GM12873 (cell line): ENCODE results near the gene TRPM5.
A peak's percentile ranks its signal among the peaks of the same experiment; 100 is the strongest.

ENCODE experiments used
- TF ChIP-seq, protein P1 (sequence below): IDR thresholded peaks from 2 replicates; pipeline ENCODE4 v1.5.1; 2012; ENCODE audit warnings: low read depth, mild to moderate bottlenecking, moderate library complexity, low read length, control low read depth; ENCODE audit not compliant: insufficient read depth; ENCODE audit errors: missing control alignments

The TRPM5 gene

DNA sequence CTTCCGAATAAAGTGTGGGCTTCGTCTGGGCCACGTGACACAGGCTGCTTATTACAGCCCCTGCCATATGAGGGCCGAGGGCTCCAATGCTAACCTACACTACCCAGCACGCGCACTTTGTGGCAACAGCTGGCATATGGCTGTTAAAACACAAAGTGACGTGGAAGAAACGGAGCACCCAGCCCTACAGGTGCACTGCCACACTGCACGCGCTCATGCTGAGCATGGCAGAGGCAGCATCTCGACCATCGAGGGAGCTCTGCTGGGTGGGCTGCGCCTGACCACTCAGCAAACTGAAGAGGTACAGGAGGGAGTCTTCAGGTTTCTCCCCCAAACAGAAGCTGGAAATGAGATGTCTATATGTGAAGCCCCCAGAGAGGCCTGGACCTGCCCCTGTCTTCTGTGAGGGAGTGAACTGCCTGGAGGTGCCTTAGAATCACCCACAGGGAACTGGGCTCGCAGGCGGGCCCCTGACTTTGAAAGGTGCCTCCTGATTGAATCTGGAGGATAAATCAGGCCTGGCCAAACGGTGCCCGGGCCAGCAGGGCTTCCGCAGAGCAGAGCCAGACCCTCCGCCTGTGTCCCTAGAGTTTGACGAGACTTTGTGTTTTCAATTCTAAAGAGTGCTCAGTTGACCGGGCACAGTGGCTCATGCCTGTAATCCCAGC, 25.5 kb downstream of the TRPM5 start:
- TF ChIP-seq, protein P1, sequence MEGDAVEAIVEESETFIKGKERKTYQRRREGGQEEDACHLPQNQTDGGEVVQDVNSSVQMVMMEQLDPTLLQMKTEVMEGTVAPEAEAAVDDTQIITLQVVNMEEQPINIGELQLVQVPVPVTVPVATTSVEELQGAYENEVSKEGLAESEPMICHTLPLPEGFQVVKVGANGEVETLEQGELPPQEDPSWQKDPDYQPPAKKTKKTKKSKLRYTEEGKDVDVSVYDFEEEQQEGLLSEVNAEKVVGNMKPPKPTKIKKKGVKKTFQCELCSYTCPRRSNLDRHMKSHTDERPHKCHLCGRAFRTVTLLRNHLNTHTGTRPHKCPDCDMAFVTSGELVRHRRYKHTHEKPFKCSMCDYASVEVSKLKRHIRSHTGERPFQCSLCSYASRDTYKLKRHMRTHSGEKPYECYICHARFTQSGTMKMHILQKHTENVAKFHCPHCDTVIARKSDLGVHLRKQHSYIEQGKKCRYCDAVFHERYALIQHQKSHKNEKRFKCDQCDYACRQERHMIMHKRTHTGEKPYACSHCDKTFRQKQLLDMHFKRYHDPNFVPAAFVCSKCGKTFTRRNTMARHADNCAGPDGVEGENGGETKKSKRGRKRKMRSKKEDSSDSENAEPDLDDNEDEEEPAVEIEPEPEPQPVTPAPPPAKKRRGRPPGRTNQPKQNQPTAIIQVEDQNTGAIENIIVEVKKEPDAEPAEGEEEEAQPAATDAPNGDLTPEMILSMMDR, result no peak

DNA sequence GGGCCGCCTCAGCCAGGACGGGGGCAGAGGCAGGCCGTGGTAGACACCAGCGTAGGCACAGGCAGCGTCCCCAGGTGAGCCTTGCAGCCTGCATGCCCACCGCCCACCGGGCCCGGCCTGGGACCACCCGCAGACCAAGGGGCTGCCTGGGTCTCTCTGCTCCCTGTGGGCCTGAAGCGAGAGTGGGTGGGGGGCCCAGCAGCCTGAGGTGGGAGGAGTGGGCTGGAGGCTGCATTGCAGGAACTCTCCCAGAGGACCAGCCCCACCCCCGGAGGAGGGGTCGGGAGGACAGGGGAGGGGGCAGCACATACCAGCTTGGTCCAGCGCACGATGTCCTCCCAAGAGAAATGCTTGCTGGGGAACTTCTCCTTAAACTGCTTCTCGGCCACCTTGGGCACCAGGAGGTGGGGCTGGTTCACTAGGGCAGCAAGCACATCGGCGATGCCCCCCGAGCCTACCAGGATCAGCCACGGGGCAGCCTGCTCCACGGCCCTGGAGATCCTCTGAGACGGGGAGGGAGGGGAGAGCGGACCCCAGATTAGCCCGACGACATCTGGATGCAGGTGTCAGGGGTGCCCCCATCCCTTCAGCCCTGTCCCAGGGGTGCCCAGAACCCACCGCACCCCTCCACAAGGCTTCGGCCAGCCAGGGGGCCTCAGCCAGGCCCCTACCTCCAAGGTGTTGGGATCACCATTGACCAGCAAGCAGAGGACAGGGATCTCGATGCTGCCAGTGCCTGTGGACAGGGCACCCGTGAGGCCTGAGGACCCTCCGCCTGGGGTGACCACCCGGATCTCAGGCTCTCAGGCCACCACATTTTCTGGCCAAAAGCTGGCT, 26.2 kb downstream of the TRPM5 start:
- TF ChIP-seq, protein P1, result no peak

DNA sequence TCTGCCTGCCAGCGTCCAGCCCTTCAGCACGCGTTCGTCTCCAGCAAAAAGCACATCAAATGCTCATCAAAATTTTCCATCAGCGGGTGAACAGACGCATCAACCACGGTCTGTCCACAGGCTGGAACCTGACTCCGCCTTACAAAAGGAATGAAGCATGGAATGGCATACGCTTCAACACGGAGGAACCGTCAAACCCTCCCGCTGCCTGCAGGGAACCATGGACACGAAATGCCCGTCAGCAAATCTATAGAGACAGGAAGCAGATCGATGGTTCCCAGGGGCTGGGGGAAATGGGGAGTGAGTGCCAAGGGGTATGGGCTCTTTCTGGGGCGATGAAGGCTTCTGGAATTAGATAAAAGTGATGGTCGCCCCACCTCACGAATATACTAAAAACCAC, 27.5 kb downstream of the TRPM5 start:
- TF ChIP-seq, protein P1, result no peak

DNA sequence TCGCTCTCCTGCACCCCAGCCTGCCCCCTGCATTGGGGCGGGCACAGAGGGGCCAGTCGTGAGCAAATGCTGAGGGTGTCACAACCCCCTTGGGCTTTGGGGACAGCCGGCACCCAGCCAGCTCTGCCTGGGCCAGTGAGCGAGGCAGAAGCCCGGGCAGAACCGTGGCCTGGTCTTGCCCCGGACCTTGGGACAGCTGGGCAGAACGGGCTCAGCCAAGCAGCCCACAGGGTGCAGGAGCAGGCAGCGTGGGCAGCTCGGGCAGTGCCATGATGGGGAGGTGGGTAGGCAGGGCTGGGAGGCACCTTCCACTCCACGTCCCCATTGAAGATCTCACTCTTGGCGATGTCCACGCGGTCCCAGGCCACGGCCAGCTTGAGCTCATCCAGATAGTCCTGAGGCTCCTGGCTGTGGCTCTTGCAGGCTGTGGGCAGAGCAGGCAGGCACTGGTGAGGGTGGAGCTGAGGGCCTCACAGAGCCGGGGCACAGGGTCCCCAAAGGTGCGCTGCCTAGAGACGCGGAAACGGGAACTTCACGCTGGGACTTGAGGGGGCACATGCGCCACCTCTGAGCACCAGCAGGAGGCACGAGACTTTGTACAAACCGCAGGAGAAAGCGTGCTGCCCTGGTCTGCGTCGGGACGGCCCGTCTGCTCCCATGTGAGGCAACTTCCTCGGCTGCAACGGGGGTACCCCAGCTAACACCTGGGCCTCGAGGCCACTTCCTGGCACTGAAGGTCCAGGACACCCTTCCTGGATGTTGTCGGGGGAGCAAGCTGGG, 28.5 kb downstream of the TRPM5 start:
- TF ChIP-seq, protein P1, result peak; percentile 40

DNA sequence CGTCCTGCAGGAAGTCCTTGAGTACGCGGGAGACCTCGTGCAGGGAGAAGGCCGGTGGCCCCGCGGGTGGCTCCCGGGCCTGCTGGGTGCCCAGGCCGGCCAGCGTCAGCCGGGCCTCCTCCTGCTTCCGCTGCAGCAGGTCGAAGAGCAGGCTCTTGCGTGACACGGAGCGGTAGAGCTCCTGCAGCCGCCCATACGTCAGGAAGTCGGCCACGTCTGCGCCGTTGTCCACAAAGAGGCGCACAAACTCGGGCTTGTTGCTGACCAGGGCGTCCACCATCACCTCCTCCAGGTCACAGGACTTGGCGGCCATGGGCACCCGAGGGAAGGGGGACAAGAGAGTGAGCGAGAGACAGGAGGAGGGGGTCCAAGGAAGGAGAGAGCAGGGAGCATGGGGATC, 29.1 kb downstream of the TRPM5 start:
- TF ChIP-seq, protein P1, result no peak

DNA sequence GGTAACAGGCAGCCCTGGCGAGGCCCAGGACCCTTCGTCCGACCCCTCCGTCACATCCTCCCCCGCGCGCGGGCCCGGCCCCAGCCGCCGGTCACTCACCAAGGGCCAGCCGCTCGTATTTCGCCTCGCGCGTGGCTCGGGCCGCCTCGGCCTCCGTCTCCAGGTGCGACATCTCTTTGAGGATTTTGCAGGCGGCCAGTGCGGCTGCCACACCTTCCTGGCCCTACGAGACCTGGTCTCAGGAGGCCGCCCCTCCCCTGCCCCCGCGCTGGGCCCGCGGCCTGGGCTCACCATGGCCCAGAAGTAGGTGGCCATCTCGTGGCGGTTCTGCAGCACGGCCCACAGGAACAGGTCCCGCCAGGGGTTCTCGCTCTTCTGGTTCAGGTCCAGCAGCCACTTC, 29.7 kb downstream of the TRPM5 start:
- TF ChIP-seq, protein P1, result no peak
